ENCODE results near the gene ADRM1.

DNA sequence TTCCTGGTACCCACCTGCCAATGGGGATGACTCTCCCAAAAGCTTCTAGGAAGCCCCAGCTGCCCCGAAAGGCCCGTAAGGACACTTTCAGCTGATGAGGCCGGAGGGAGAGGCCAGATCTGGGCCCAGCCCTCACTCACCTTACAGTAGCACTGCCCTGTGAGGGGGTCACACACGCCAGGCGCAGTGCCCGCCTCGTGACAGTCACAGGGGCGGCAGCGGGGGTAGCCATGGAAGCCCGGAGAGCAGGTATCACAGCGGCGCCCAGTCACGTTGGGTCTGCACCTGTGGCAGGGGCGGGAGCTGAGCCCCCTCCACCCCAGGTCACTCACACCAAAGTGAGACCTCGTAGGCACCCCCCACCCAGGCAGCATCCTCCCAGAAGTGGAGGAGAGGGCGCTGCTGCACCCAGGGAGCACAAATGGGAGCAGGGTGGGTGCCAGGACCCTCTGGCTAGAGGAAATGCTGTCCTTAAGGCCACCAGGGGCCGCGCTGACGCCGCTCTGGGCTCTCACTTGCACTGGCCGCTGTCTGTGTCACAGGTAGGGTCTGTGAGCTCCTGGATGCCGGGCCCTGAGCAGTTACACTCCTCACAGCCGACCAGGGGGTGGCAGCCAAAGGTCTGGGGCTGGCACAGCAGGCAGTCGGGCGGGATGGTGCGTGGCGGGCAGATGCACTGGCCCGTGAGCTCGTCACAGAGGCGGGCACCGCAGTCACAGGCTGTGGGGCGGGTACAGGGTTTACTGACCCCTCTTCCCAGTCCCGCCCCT, 25.1 kb downstream of the ADRM1 start:
- TF ChIP-seq, protein P1, sequence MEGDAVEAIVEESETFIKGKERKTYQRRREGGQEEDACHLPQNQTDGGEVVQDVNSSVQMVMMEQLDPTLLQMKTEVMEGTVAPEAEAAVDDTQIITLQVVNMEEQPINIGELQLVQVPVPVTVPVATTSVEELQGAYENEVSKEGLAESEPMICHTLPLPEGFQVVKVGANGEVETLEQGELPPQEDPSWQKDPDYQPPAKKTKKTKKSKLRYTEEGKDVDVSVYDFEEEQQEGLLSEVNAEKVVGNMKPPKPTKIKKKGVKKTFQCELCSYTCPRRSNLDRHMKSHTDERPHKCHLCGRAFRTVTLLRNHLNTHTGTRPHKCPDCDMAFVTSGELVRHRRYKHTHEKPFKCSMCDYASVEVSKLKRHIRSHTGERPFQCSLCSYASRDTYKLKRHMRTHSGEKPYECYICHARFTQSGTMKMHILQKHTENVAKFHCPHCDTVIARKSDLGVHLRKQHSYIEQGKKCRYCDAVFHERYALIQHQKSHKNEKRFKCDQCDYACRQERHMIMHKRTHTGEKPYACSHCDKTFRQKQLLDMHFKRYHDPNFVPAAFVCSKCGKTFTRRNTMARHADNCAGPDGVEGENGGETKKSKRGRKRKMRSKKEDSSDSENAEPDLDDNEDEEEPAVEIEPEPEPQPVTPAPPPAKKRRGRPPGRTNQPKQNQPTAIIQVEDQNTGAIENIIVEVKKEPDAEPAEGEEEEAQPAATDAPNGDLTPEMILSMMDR (conservative IDR thresholded peaks at IDR 0.05; ENCODE audit: low read depth, low read length): no peak
- TF ChIP-seq POLR2A (IDR thresholded peaks at IDR 0.05; ENCODE audit: low read depth, low read length) (no peak), MXI1 (IDR thresholded peaks at IDR 0.05; ENCODE audit: borderline replicate concordance, low read depth, low read length) (no peak), MAZ (IDR thresholded peaks at IDR 0.05; ENCODE audit: borderline replicate concordance, low read depth, low read length) (no peak), RCOR1 (IDR thresholded peaks at IDR 0.05; ENCODE audit: insufficient replicate concordance, low read length) (no peak), NFE2L2 (IDR thresholded peaks at IDR 0.05; ENCODE audit: low read depth, low read length) (no peak), CHD1 (IDR thresholded peaks at IDR 0.05; ENCODE audit: low read depth, low read length) (no peak), CEBPB (IDR thresholded peaks at IDR 0.05; ENCODE audit: low read depth, low read length) (no peak), SMC3 (IDR thresholded peaks at IDR 0.05; ENCODE audit: low read depth, low read length) (no peak), FOS (IDR thresholded peaks at IDR 0.05; ENCODE audit: low read depth, low read length) (no peak), RAD21 (IDR thresholded peaks at IDR 0.05; ENCODE audit: low read length) (no peak)
- TF ChIP-seq, protein P2, sequence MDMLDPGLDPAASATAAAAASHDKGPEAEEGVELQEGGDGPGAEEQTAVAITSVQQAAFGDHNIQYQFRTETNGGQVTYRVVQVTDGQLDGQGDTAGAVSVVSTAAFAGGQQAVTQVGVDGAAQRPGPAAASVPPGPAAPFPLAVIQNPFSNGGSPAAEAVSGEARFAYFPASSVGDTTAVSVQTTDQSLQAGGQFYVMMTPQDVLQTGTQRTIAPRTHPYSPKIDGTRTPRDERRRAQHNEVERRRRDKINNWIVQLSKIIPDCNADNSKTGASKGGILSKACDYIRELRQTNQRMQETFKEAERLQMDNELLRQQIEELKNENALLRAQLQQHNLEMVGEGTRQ (IDR thresholded peaks at IDR 0.05; ENCODE audit: low read depth, low read length): no peak
- TF ChIP-seq, protein P3, sequence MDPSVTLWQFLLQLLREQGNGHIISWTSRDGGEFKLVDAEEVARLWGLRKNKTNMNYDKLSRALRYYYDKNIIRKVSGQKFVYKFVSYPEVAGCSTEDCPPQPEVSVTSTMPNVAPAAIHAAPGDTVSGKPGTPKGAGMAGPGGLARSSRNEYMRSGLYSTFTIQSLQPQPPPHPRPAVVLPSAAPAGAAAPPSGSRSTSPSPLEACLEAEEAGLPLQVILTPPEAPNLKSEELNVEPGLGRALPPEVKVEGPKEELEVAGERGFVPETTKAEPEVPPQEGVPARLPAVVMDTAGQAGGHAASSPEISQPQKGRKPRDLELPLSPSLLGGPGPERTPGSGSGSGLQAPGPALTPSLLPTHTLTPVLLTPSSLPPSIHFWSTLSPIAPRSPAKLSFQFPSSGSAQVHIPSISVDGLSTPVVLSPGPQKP (IDR thresholded peaks at IDR 0.05; ENCODE audit: borderline replicate concordance, low read depth, low read length): no peak
